Esophagus muscularis mucosa (tissue), 4 donors: ENCODE measurements around the gene RIPK3. TPM values are rescaled to one million over a fixed set of nuclear protein-coding genes. Genes with fewer than 3 reads are reported as not detected.
A peak's percentile ranks its signal among the peaks of the same experiment; 100 is the strongest.
"Not testable (repeated sequence)": the region's sequence is repeated elsewhere in the genome, so short reads cannot be mapped to it uniquely, and the experiment has no call there.

Experiments used
- DNase-seq: peaks from one replicate; pipeline ENCODE4 v3.0.0-alpha.2; 2017; ENCODE audit errors: extremely low spot score
- H3K27ac ChIP-seq, 4 donors: fragments of 200-600 bp; sonication (generic); replicated peaks in 1 of 4; 1 replicate in 3 of 4; 2 replicates in 1 of 4; pipeline ENCODE4 v1.5.1; 2016 to 2019; ENCODE audit warnings: mild to moderate bottlenecking in 1 of 4
- H3K27me3 ChIP-seq, 4 donors: fragments of 200-600 bp; sonication (generic); one replicate each; pipeline versions ENCODE4 v1.5.1 to v1.6.0; 2016 to 2019
- H3K36me3 ChIP-seq, 4 donors: fragments of 200-600 bp; sonication (generic); one replicate each; pipeline ENCODE4 v1.5.1; 2016 to 2019
- H3K4me1 ChIP-seq, 4 donors: fragments of 200-600 bp; sonication (generic); one replicate each; pipeline ENCODE4 v1.5.1; 2016 to 2019
- H3K4me3 ChIP-seq, 4 donors: fragments of 200-600 bp; sonication (generic); 1 replicate in 2 of 4; 2 replicates in 2 of 4; pipeline ENCODE4 v1.5.1; 2016 to 2019; ENCODE audit warnings: mild to moderate bottlenecking in 4 of 4, moderate library complexity in 1 of 4
- H3K9me3 ChIP-seq, 4 donors: fragments of 200-600 bp; sonication (generic); 1 replicate in 3 of 4; 2 replicates in 1 of 4; pipeline ENCODE4 v1.5.1; 2016 to 2019
- EP300 ChIP-seq: sonication (generic); formaldehyde crosslinking; IDR thresholded peaks from one replicate; pipeline ENCODE4 v1.6.1; 2017; ENCODE audit warnings: antibody characterized with exemption
- POLR2A ChIP-seq: fragments of 450-650 bp; IDR thresholded peaks from one replicate; pipeline ENCODE4 v1.6.1; 2017; ENCODE audit warnings: antibody characterized with exemption, moderate library complexity, mild to moderate bottlenecking, low read depth
- POLR2AphosphoS5 ChIP-seq, 2 donors: sonication (generic); formaldehyde crosslinking; IDR thresholded peaks; one replicate each; pipeline ENCODE4 v1.6.1; 2017; ENCODE audit warnings: antibody characterized with exemption in 2 of 2
- WGBS: methylation state at CpG from one replicate; pipeline ENCODE4 v1.1.5; 2018; 5-methylcytosine and 5-hydroxymethylcytosine counted together
- intact Hi-C: fragments of 100-400 bp; cut with DNase I; formaldehyde crosslinking; loops from one replicate; pipeline ENCODE4 v1.15.1; 2023
- total RNA-seq, 4 donors: library from RNA; depleted of rRNA; stranded (reverse); fragments of >200 nt; gene quantifications; one replicate each; pipeline versions ENCODE4 v1.1.0 to v1.2.1, GENCODE V29; 2016
- TF ChIP-seq, protein P1 (sequence below), 3 experiments: fragments of 200-600 bp in 2 of 3; fragments of 450-650 bp in 1 of 3; sonication (generic) in 2 of 3; IDR thresholded peaks; one replicate each; pipeline ENCODE4 v1.5.1; 2017 to 2019; ENCODE audit warnings: antibody characterized with exemption in 3 of 3, mild to moderate bottlenecking in 2 of 3, moderate library complexity in 1 of 3

RIPK3 gene
- total RNA-seq, 4 donors from 2014 or later = 3.8 to 6.4 (median 6.1) TPM

- H3K36me3 ChIP-seq = peaks cover 0 to 37% (median 0%) of the 10 kb centered on the region in 4 donors
- H3K27ac ChIP-seq = no peak overlapping the region
- WGBS = 100% methylated on average over 4 of the region's 10 CpGs
- H3K4me3 ChIP-seq = no peak overlapping the region
- peaks cover 32 to 54% (median 41%) of the 10 kb centered on the region in 4 donors for H3K4me1 ChIP-seq
- no peaks in the 10 kb centered on the region for H3K9me3 ChIP-seq
- DNase-seq = no peak
- intact Hi-C loops = no loop called here
- TF ChIP-seq POLR2A (no peak), EP300 (no peak), POLR2AphosphoS5 (IDR thresholded peaks at IDR 0.05) (no peak)
- TF ChIP-seq, protein P1, sequence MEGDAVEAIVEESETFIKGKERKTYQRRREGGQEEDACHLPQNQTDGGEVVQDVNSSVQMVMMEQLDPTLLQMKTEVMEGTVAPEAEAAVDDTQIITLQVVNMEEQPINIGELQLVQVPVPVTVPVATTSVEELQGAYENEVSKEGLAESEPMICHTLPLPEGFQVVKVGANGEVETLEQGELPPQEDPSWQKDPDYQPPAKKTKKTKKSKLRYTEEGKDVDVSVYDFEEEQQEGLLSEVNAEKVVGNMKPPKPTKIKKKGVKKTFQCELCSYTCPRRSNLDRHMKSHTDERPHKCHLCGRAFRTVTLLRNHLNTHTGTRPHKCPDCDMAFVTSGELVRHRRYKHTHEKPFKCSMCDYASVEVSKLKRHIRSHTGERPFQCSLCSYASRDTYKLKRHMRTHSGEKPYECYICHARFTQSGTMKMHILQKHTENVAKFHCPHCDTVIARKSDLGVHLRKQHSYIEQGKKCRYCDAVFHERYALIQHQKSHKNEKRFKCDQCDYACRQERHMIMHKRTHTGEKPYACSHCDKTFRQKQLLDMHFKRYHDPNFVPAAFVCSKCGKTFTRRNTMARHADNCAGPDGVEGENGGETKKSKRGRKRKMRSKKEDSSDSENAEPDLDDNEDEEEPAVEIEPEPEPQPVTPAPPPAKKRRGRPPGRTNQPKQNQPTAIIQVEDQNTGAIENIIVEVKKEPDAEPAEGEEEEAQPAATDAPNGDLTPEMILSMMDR (IDR thresholded peaks at IDR 0.05) = no peak
- H3K27me3 ChIP-seq = peaks cover 0 to 45% (median 21%) of the 10 kb centered on the region in 4 donors
These were observed 8.7 kb downstream of the RIPK3 start for GRCh38 chr14:24330973-24331674.

- intact Hi-C loops = no loop called here
- no CpG with 5 or more reads among the region's 9 CpGs for WGBS
- H3K27ac ChIP-seq = no peak overlapping the region
- H3K27me3 ChIP-seq = peaks cover 0 to 31% (median 13%) of the 10 kb centered on the region in 4 donors
- no peaks in the 10 kb centered on the region for H3K9me3 ChIP-seq
- H3K36me3 ChIP-seq = peaks cover 0 to 50% (median 0%) of the 10 kb centered on the region in 4 donors
- no peak overlapping the region for H3K4me3 ChIP-seq
- no peak for TF ChIP-seq EP300
- TF ChIP-seq, protein P1 (IDR thresholded peaks at IDR 0.05) = no peak
- TF ChIP-seq POLR2AphosphoS5 (IDR thresholded peaks at IDR 0.05) = peak in 1 of 2 donors; percentile 29
- DNase-seq = no peak
- H3K4me1 ChIP-seq = peaks cover 28 to 42% (median 34%) of the 10 kb centered on the region in 4 donors
These were observed 10.1 kb downstream of the RIPK3 start for GRCh38 chr14:24329736-24330135.

- Histone ChIP-seq H3K27me3 (peaks cover 0 to 25% (median 7%) of the 10 kb centered on the region in 4 donors), H3K36me3 (peaks cover 0 to 54% (median under 1%) of the 10 kb centered on the region in 4 donors), H3K4me1 (peaks cover 23 to 36% (median 29%) of the 10 kb centered on the region in 4 donors), H3K4me3 (no peak overlapping the region), H3K9me3 (no peaks in the 10 kb centered on the region), H3K27ac (peak overlapping the region in 1 of 4 donors; percentile 9)
- no peak for TF ChIP-seq EP300
- TF ChIP-seq, protein P1 (IDR thresholded peaks at IDR 0.05) = no peak
- no peak for TF ChIP-seq POLR2AphosphoS5 (IDR thresholded peaks at IDR 0.05)
- TF ChIP-seq POLR2A = no peak
- intact Hi-C loops = no loop called here
- WGBS = 74% methylated on average over 7 of the region's 12 CpGs
- DNase-seq = no peak
These were observed 10.6 kb downstream of the RIPK3 start for GRCh38 chr14:24329073-24329663.

DNA sequence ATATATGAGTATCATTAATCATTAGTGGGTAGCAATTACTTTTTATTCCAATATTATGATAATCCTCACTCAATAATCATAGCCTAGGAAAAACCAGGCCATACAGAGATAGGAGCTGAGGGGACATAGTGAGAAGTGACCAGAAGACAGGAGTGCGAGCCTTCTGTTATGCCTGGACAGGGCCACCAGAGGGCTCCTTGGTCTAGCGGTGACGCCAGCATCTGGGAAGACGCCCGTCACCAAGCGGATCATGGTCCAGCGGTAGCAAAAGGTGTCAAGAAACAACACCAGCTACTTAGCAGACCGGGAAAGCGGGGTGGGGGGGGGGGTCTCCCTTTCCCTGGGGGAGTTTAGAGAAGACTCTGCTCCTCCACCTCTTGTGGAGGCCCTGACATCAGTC is 11.9 kb downstream of the RIPK3 start:
- WGBS = 0% methylated on average over 1 of the region's 9 CpGs
- H3K4me1 ChIP-seq = peaks cover 13 to 24% (median 16%) of the 10 kb centered on the region in 4 donors
- TF ChIP-seq, protein P1 (IDR thresholded peaks at IDR 0.05) = peak; percentile 58 to 81 (median 66)
- H3K27ac ChIP-seq, H3K9me3 ChIP-seq, DNase-seq, intact Hi-C loops, H3K4me3 ChIP-seq: not testable (repeated sequence)
- H3K36me3 ChIP-seq = peaks cover 0 to 66% (median 1%) of the 10 kb centered on the region in 4 donors
- peaks cover 0 to 14% (median 2%) of the 10 kb centered on the region in 4 donors for H3K27me3 ChIP-seq
